Peyer's patch (tissue), 4 donors: ENCODE measurements around the gene HSD17B1.

Source experiments
- CTCF ChIP-seq, 6 experiments: fragments of 450-650 bp in 4 of 6; fragments of 200-600 bp in 2 of 6; sonication (generic) in 1 of 6; IDR thresholded peaks; one replicate each; pipeline ENCODE4 v1.5.1; 2017 to 2019; ENCODE audit warnings: antibody characterized with exemption in 6 of 6, mild to moderate bottlenecking in 3 of 6, moderate library complexity in 1 of 6
- POLR2A ChIP-seq, 2 donors: fragments of 450-650 bp; IDR thresholded peaks; one replicate each; pipeline ENCODE4 v1.5.1; 2017; ENCODE audit warnings: antibody characterized with exemption in 2 of 2, mild to moderate bottlenecking in 2 of 2, moderate library complexity in 2 of 2

- TF ChIP-seq CTCF (IDR thresholded peaks at IDR 0.05) (no peak), POLR2A (IDR thresholded peaks at IDR 0.05) (no peak)
Observed at GRCh38 chr17:42603318-42603717, 50.6 kb downstream of the HSD17B1 start.
